T-helper 1 cell (primary cell): Measurements from ENCODE around the gene CIPC.
A peak's percentile ranks its signal among the peaks of the same experiment; 100 is the strongest.

Experiments used
- DNase-seq, 5 donors: peaks; one replicate each; pipeline ENCODE4 v3.0.0-alpha.2; 2012 to 2020
- total RNA-seq, 4 donors: gene quantifications; one replicate each; lab custom pipeline; 2026; lab: John Stamatoyannopoulos, UW

Gene CIPC, protein sequence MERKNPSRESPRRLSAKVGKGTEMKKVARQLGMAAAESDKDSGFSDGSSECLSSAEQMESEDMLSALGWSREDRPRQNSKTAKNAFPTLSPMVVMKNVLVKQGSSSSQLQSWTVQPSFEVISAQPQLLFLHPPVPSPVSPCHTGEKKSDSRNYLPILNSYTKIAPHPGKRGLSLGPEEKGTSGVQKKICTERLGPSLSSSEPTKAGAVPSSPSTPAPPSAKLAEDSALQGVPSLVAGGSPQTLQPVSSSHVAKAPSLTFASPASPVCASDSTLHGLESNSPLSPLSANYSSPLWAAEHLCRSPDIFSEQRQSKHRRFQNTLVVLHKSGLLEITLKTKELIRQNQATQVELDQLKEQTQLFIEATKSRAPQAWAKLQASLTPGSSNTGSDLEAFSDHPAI
- 9.1 to 17.7 (median 12.7) reads per million in 4 donors for total RNA-seq

DNA sequence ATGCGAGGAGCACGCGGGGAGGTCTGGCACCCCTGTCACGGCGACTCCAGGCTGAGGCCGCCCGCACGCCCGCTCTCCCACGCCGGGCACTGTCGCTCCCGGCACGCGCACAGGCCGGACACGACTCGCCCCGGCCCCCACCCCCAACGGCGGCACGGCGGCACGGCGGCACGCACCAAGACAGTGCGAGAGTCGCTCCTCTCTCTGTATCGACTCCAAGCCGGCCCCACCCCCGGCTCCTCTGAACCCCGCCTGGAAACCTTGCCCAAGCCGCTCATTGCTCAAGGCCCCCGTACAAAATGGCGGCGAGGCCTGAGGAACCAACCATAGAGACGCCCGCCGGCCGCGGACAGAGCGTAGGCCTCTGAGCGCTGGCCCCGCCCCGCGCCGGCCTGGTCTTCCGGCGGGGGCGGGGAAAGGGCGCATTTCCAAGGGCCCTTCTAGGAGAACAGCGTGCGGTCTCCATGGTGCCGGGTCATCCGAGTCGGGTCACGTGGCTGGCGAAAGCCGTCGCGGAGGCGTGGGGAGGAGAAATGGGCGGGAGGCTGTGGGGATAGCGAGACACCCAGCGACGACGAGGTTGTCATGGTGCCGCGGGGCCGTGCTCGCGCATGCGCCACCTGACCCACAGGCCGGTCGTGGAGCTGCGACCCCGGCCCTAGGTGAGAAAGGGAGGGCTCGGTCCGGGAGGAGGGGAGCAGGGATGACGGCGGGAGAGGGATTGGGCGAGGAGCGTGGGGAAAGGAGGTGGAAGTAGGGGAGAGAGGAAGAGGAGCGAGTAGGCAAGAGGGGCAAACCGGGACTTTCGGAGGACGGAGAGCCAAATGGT, at the start of gene CIPC:
Gene CIPC, plus strand, starts transcription at position 559 of the 829 bp plus-strand sequence. CDS start 7,451 bp downstream, outside the sequence.
- DNase-seq, result peak; percentile 98 to 99 (median 99)

DNA sequence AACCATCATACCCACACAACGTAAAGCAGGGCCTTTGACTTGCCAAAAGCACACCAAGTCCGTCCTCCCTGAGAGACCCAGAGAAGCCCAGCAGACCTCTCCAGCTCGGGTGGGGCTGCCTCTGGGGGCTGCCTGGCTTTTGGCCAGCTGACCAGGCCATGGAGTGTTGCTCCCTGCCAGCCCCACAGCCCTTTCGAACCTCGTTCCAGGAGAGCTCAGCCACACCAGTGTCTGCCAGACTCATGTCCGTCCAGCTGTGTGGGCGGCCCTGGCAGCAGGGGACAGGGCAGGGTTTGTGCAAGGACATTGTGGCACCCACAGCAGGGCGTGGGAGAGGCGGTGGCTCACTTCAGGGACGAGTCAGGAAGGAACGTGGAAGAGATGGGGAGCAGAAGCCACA, 46.9 kb upstream of the CIPC start:
- DNase-seq, result no peak

DNA sequence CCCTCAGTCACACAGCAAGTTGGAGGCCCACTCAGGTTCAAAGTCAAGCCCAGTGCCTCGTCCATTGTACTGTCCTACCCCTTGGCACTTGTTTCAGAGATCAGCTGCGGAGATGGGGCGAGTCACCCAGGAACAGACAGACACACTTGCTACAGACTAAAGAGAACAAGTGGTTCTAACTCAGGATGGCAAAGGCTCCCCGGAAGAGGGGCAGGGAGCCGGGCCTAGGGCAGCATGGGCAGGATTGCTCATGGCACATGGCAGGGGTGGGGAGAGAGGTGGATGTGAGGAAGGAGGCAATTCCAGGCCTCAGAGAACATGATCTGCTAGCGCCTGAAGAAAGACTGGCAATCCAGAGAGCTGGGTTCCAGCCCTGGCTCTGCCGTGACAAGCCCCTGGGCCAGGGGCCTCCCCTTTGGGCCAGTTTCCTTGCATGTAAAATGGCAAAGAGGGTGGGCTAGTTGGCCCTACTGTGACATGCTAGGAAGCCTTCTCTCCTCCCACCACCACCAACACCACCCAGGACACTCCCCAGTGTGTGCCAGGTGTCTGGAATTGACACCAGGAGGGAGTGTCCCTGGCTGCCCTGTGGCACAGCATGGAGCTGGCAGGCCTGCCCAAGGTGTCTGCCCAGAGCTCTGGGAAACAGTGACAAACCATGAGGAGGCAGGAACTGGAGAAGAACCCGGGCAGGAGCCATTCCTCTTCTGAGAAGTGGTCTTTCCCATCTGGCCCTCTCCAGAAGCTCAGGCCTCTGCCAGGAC, 45.6 kb upstream of the CIPC start:
- DNase-seq, result no peak

DNA sequence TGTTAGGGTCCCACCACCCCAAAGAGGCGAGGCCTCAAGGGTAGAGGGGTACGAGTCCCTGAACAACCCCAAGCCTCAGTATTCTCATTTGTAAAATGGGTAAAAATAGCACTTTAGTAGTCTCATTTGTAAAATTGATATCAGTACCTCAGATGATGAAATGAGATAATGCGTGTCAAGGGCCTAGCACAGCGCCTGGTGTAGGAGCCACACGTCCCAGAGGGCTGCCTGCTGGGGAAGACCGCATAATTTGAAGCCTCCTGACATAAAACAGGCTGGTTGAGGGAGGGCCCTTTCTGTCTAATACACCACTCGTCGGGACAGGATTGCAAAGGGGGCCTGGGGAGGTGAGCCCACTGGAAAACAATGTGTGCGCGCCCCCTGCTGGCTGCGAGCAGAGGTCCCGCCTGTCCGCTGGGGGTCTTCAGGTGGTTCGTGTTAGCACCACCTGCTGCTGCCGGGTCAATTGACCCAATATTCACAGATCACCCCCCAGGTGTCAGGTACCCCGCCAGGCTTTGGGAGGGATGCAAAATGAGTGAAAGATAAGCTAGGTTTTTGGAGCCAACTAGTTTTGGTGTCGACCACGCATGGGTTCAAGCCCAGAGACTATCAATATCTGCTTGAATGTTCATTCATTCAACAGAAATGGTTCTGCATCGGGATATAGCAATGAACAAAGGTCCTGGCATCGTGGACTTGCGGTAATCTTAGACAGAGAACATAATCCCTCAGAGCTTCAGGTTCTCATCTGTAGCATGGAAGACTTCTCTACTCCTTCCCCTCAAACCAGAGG, 44.8 kb upstream of the CIPC start:
- DNase-seq, result peak; percentile 60 to 77 (median 63)

DNA sequence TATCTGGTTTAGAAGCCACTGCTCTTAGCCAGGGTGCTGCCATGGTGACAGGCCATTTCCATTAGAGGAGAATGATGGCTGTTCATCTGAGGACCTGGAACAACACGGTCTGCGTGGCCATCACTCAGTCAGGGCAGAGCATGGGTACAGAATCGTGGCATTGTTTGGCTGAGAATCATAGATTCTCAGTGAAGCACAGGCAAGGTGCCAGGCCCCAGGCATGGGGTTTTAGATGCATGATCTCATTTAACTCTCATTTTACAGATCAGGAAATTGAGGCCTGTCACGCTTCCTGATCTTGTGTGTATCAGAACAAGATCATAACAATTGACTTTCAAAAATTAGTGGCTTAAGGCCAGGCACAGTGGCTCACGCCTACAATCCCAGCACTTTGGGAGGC, 42.8 kb upstream of the CIPC start:
- DNase-seq, result no peak

DNA sequence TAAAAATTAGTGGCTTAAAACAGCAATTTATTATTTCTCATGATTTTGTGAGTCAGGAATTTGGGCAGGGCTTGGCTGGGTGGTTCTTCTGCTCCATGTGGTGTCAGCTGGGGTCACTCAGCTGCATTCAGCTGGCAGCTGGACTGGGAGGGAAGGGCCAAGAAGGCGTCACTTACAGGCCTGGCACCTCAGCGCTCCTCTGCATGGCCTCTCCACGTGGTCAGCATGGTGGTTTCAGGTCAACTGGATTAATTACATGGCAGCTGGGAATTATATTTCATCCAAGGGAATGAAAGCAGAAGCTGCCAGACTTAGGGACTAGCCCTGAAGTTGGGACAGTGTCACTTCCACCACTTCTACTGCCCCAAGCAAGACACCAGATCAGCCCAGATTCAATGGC, 42.1 kb upstream of the CIPC start:
- no peak for DNase-seq

DNA sequence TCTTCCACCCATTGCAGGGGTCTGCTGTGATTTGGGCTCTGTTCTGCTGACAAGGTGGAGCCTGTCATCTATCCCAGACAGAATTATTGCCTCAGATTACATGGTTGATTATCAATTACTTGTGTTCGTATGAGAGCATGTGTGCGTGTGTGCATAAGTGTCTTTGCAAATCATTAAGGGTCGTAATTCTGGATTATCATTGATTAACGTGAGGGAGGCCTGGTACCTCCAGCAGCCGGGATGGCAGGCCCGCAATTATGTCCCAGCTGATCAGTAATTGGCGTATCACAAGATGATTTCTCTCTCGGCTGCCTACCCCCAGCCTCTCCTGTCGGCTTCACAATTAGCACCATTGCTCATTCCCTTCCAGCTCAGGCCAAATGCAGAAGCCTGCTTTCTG, 39.9 kb upstream of the CIPC start:
- DNase-seq, result no peak

DNA sequence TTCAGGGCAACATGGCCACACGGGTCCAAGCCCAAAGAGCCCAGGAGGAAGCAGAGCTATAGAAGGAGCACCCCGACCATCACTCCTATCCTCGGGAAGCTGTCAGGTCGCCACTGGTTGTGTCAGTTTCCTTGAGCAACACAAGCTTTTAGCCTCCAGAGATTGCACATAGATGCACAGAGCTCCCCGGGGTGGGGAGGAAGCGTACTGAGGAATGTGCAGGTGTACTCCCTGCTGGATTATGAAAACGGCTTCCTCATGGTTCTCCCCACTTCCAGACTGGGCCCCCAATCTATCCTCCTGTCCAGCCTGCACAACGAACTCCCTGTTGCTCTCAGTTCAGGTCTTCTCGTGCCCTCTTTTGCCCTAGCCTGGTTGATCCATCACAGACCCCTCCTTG, 39.3 kb upstream of the CIPC start:
- no peak for DNase-seq

DNA sequence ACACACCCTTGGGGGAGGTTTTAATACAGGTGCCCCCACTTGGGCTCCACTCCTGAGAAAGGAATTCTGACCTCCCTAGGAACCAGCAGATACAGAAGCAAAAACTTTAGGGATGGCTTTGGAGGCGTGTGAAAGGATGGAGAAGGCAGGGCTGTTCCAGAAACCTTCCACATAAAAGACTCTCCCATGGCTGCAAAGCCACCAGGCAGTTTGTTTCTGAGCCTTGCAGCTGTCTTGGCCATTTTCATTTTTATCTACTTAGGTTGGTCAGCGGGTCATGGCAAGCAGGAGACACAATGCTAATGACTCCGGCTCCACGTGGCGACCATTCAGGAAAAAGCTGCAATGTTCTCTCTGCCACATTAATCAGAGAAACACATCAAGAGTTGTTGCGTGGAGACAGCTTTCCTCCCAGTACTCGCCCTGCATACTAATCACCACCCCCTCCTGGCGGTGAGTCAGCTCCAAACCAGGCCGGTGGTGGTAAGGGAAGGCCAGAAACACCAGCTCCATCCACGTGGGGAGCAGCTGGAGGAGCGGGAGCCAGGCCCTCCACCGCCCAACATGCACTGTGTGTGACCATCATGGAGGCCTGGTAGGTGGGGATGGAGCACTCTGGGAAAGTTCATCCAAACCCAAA, 38.7 kb upstream of the CIPC start:
- peak in 1 of 5 donors; percentile 11 for DNase-seq

DNA sequence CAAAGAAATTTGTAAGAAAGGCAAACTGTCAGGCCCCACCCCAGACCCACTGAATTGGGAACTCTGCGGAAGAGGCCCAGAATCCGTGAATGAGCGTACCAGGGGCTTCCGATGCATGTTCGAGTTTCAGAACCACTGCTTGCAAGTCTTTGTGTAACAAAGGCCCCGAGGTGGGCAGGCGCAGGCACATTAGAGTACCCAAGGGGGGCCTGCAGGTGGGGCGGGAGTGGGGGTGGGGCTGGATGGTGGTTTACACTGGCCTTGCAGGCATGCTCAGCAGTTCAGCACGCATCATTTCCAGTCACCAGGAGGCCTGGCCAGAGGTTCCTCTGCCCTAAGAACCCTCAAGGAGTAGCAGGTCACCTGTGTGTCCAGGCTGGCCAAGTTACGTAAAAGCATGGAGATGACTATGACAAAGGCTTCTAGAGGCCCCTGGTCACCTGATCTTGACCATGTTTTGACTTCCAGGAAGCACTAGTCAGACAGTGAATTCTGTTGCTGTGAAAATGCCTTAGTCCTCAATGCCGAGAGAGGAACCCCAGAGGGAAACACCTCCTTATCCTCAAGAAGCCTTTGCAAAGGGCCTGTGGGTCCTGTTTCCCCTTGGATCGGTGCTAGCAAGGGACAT, 36.3 kb upstream of the CIPC start:
- DNase-seq, result no peak

DNA sequence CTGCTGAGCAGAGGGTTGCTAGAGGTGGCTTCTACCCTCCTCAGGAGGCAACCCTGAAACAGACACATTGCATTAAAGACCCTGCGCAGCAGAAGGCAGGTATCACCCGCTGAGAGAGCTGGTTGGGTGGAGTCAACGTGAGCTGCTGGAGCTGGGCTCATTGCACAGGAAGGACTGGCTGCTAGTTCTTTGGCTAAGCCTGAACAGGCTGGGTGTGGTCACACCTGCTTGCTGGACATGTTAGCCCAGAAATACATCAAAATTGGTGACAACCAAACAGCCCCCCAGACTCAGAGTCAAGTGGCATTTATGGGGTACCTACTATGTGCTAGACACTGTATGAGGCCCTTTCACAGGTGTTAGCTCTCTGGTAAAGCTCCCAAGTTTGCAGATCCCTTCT, 35.8 kb upstream of the CIPC start:
- DNase-seq, result no peak

DNA sequence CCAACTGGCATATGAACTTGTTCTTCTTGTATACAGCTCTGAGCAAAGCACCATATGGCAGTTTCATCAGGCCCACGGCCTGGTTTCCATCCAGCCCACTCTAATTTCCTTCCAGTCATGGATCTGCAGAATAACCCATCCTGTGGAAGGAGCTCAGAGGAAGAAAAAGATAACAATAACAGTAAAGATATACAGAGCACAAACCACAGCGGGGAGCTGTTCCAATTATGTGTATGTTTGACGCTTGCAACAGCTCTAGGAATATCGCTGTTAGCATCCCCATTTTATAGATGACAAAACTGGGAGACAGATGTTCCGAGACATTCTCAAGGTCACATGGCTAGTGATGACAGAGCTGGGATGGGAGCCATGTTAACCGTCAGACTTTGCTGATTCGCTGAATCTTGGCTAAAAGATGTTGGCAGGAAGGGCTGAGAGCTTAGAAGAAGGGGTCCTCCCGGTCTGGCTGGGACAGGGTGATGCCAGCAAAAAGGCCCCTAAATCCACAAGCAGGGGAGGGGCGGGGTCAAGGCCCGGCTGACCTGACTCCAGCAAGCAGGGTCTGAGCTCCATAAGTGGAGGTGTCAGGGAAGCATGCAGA, 34.4 kb upstream of the CIPC start:
- DNase-seq, result no peak

DNA sequence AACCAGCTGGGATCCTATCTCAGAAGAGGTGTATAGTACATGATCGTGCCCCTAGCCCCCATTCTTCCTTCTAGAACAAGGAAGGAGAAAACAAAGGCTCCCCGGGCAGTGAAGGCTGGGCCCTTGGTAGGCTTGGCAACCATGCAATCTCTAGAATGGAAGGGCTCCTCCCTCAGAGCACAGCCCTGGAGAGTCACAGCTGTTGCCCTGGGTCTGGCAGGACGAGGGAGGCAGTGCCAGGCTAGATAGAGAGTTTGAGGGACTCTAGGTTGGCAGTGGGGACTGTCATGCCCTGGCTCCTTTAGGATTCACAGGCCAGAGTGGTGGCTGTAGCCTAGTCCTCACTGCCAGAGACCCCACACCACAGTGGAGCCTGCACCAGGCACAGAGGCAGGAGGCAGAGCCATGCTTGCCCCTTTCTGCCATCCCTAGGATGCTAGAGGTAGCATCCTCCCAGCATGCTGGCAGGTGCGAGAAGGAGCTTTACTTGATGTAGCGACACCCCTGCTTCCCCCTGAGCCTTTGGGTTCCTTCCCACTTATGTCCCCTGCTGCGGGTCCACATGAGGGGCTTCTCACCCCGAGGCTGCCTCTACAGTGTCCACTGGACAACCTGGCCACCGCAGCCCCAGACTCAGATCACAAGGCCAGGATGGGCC, 33.4 kb upstream of the CIPC start:
- no peak for DNase-seq

DNA sequence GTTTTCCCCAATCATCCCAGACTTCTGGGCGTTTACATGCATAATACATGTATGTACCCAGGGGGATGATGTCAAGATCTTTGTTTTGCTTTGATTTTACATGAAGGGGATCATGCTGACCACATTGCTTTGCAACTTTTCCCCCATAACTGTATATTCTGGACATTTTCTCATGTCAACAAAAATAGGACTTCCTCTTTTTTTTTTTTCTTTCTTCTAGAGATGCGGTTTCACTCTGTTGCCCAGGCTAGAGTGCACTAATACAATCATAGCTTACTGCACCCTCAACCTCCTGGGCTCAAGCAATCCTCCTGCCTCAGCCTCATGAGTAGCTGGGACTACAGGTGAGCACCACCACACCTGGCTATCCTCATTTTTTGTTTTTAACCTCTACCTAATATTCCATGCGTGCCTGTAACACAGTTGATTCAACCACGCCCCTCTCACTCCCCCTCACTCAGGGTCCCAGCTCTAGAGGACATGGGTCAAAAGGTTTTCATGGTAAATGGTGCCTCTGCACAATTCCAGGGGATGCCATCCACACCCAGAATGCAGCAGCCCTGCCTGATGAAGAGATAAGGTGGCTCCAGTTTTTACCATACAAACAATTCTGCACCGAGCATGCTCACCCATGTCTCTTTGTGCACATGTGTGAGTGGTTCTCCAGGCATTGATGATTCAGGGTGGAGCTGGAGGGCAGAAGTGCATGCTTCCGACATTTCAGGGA, 32.0 kb upstream of the CIPC start:
- no peak for DNase-seq

DNA sequence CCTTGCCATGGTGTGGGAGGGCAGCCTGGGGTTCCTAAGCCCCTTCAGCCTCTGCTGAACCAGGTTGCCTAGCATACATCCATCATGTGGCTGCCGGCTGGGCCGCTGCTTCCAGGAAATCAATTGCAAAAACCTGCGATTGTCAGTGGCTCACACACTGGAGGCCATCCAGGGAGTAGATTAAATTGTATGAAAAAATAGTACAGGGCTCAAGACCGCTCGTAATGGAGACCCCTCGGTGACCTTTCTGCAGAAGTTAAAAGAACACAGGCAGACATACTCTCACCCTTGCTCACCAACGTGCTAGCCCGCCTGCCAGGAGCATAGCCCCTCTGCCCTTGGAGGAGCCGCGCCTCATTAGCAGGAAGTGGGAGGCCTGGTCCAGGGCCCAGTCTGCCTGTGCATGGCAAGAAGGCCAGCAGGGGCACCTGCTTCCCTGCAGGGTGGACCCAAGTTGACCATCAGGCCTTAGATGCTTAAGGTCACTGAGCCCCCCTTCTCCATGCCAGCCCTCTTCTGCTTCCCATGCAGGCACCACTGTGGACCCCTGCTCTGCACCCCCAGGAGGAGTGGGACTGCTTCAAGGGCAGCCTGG, 31.4 kb upstream of the CIPC start:
- no peak for DNase-seq

DNA sequence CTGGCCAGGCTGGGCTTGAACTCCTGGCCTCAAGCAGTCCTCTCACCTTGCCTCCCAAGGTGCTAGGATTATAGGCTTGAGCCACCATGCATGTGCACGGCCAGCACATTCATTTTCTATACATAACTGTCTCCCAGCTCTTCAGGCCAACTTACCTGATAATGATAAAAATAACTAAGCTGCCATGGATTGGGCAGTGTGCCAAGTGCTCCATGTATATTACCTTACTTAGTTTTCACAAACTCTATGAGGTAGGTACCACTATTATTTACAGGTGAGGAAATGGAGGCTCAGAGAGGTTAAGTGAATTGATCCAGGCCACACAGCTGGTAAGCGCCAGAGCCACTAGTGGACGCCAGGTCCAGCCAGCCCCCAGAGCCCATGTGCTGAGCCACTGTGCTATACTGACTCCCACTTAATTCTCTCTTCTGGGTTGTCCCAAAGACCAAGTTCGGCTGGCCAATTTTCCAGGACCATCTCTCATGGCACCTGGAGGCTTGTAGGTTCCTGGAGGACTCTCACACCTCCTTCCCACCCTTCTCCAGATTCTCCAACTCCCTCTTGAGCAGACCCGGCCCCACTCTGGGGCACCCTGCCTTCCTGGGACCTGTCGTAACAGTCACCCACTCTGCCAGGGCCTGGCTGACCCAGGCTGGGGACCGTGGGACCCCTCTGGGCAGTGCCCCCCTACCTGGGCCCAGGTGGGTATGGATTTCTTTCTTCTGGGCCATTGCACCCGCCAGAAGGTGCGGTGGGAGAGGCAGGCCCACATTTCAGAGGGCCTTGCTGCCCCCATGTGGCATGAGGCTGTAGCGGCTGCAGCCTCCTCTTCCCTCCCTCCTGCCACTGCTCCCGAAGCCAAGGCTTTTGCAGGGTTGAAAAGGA, 30.2 kb upstream of the CIPC start:
- peak; percentile 17 to 48 (median 39) for DNase-seq

DNA sequence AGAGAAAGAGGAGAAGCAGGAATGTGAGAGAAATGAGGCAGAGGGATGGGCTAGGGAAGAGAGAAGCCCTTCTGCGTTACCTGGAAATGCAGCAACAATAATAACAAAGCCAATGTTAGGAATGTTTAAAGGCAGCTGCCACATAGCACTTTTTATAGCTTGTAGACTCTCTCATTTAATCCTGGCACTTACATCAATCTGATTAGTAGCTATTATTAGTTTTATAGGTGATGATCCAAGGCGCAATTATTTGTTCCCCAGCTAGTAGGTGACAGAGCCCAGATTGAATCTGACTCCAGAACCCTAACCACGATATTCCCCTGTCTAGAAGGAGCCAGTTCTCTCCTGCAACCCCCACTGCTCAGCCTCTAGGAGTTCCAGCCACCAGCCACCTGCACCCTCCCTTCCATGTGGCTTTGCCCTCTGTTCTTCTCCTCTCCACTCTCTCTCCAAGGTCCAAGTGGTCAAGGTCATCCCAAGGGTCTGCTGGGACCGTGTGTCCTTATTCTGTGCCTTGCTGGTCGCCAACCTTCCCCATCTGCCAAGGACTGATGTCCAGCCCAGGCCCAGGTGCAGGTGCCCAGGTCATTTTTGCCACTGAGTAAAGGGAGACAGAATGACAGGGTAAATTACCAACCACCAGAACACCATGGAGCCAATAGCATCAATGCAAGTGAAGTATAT, 29.4 kb upstream of the CIPC start:
- no peak for DNase-seq
